Stimulated activated CD4-positive, alpha-beta T cell treated with anti-CD3 and anti-CD28 coated beads, Interleukin-12 subunit alpha, Interleukin-12 subunit beta, amount 100 ng/mL, for 48 hours (primary cell): ENCODE measurements around the gene P2RY12.
"Not testable (repeated sequence)": the region's sequence is repeated elsewhere in the genome, so short reads cannot be mapped to it uniquely, and the experiment has no call there.

Experiments used
- DNase-seq, 3 donors: peaks; one replicate each; pipeline ENCODE4 v3.0.0-alpha.2; 2020; ENCODE audit warnings: low read depth in 2 of 3, low spot score in 1 of 3

Gene P2RY12

GRCh38 chr3:151393146-151393830, 8.7 kb upstream of the P2RY12 start:
- DNase-seq = no peak

GRCh38 chr3:151392191-151392590, 7.6 kb upstream of the P2RY12 start:
- DNase-seq = not testable (repeated sequence)

GRCh38 chr3:151391720-151392119, 7.2 kb upstream of the P2RY12 start:
- DNase-seq = no peak

- DNase-seq = no peak
Measured at GRCh38 chr3:151387842-151388241, 3.3 kb upstream of the P2RY12 start.

GRCh38 chr3:151387432-151387831, 2.9 kb upstream of the P2RY12 start:
- no peak for DNase-seq

GRCh38 chr3:151386056-151386455, 1.5 kb upstream of the P2RY12 start:
- DNase-seq = no peak

- DNase-seq = no peak
Measured at GRCh38 chr3:151383956-151384355, 597 bp downstream of the P2RY12 start.

- DNase-seq = no peak
Measured at GRCh38 chr3:151383111-151383510, 1.4 kb downstream of the P2RY12 start.

GRCh38 chr3:151382671-151383070, 1.9 kb downstream of the P2RY12 start:
- DNase-seq = no peak

- DNase-seq = no peak
Measured at GRCh38 chr3:151379083-151379734, 5.3 kb downstream of the P2RY12 start.

GRCh38 chr3:151377768-151378385, 6.7 kb downstream of the P2RY12 start:
- no peak for DNase-seq

- DNase-seq = no peak
Measured at GRCh38 chr3:151372063-151372820, 12.3 kb downstream of the P2RY12 start.

GRCh38 chr3:151371526-151371925, 13.0 kb downstream of the P2RY12 start:
- DNase-seq = no peak

- DNase-seq = no peak
Measured at GRCh38 chr3:151367448-151367847, 17.1 kb downstream of the P2RY12 start.

GRCh38 chr3:151366993-151367392, 17.6 kb downstream of the P2RY12 start:
- no peak for DNase-seq

- DNase-seq = no peak
Measured at GRCh38 chr3:151362751-151363174, 21.8 kb downstream of the P2RY12 start.

GRCh38 chr3:151357463-151357850, 27.1 kb downstream of the P2RY12 start:
- no peak for DNase-seq

- no peak for DNase-seq
Measured at GRCh38 chr3:151356794-151357462, 27.6 kb downstream of the P2RY12 start.

GRCh38 chr3:151351648-151352047, 32.9 kb downstream of the P2RY12 start:
- no peak for DNase-seq

- DNase-seq = no peak
Measured at GRCh38 chr3:151351219-151351618, 33.3 kb downstream of the P2RY12 start.

GRCh38 chr3:151350656-151351055, 33.9 kb downstream of the P2RY12 start:
- no peak for DNase-seq
